Measurements from ENCODE around the gene GUCY2C.
"Not testable (repeated sequence)": the region's sequence is repeated elsewhere in the genome, so short reads cannot be mapped to it uniquely, and the experiment has no call there.

The GUCY2C gene

DNA sequence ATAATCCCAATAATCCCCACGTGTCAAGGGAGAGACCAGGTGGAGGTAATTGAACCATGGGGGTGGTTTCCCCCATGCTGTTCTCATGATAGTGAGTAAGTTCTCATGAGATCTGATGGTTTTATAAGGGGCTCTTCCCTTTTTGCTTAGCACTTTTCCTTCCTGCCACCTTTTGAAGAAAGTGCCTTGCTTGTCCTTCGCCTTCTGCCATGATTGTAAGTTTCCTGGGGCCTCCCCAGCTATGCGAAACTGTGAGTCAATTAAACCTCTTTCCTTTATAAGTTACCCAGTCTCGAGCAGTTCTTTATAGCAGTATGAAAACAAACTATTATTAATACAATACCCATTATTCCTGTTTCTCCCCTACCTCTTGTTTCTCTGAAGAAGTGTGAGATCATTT, 14.2 kb downstream of the GUCY2C start:
- DNase-seq (ENCODE audit: low read depth in 3 of 3, low spot score in 1 of 3): not testable (repeated sequence)

GRCh38 chr12:14681625-14682024, 14.8 kb downstream of the GUCY2C start:
- no peak for DNase-seq (ENCODE audit: low read depth in 3 of 3, low spot score in 1 of 3)

- DNase-seq (ENCODE audit: low read depth in 3 of 3, low spot score in 1 of 3): no peak
Observed at GRCh38 chr12:14681190-14681589, 15.2 kb downstream of the GUCY2C start.

DNA sequence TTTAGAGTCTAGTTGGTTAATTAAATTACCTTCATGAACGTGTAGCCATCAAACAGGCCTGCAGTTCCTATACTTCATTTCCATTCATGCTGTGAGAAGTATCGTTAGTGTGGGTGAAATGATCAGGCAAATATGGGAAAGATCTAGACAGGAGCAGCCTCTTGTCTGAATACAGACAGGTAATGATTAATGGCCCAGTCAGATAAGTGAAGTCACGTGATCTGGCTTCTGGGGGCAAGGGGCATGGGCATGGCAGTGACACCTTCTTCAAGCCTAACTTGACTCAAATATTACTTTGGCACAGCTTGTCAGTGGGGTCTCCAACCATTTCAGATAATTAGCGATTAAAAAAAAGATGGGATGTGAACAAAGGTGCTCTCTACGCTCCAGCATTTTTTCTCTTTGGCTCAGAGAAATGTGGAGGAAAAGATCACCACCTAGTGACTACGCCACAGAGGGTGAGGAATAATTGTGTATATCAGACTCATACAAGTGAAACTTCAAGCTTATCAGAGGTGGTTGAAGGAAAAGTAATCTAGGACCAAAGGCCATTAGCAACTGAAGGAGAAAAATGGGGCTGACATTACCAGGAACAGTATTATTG, 17.8 kb downstream of the GUCY2C start:
- DNase-seq (ENCODE audit: low read depth in 3 of 3, low spot score in 1 of 3): no peak

DNA sequence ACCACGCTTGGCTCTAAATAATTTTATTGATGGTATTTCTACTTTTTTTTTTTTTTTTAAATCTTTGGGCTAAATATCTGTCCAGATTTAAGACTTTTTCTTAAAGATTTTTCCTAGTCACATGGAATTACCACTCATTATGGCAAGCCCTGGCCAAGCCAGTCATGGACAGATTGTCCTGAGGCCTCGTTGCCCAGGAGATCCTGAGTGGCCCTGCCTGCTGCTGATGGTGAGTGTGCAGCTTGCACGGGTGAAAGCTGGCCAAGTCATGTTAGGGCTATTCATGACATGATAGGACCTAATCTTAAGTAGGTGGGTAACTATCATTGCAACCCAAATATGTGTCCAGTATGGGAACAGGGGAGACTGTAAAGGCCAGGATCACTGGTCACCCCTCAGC, 27.8 kb downstream of the GUCY2C start:
- no peak for DNase-seq (ENCODE audit: low read depth in 3 of 3, low spot score in 1 of 3)

GRCh38 chr12:14665354-14666348, 30.7 kb downstream of the GUCY2C start:
- DNase-seq (ENCODE audit: low read depth in 3 of 3, low spot score in 1 of 3): no peak

- no peak for DNase-seq (ENCODE audit: low read depth in 3 of 3, low spot score in 1 of 3)
Observed at GRCh38 chr12:14664434-14665023, 31.9 kb downstream of the GUCY2C start.

GRCh38 chr12:14663002-14663401, 33.4 kb downstream of the GUCY2C start:
- DNase-seq (ENCODE audit: low read depth in 3 of 3, low spot score in 1 of 3): no peak

DNA sequence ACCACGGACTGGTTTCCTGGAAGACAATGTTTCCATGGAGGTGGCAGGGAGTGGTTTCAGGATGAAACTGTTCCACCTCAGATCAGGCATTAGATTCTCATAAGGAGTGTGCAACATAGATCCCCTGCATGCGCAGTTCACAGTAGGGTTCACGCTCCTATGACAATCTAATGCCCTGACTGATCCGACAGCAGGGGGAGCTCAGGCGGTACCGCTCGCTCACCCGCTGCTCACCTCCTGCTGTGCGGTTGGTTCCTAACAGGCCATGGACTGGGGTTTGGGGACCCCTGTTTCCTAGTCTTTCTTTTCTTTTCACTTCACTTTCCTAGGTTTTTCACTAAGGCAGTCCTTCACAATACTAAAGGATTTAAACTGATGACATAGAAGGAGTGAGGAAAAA, 39.6 kb downstream of the GUCY2C start:
- DNase-seq (ENCODE audit: low read depth in 3 of 3, low spot score in 1 of 3): no peak

DNA sequence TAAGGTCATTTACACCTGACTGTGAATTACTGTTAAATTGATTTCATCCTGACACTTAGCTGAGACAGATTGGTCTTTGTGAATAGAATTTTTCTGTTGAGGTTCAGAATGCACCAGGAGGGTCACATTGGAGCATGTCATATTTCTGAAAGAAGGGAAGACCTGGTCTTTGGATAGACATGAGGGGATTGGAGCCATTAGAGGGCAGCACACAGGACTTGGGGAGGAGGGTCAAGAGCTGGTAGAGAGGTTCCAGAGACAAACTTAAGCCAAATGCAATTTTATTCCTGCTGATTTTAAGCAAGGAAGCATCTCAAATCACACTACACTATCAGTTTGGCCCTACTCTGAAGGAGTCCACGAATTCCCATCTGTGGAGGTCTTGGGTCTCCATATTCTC, 41.1 kb downstream of the GUCY2C start:
- no peak for DNase-seq (ENCODE audit: low read depth in 3 of 3, low spot score in 1 of 3)

- no peak for DNase-seq (ENCODE audit: low read depth in 3 of 3, low spot score in 1 of 3)
Observed at GRCh38 chr12:14654842-14655241, 41.6 kb downstream of the GUCY2C start.

GRCh38 chr12:14654416-14654815, 42.0 kb downstream of the GUCY2C start:
- no peak for DNase-seq (ENCODE audit: low read depth in 3 of 3, low spot score in 1 of 3)

DNA sequence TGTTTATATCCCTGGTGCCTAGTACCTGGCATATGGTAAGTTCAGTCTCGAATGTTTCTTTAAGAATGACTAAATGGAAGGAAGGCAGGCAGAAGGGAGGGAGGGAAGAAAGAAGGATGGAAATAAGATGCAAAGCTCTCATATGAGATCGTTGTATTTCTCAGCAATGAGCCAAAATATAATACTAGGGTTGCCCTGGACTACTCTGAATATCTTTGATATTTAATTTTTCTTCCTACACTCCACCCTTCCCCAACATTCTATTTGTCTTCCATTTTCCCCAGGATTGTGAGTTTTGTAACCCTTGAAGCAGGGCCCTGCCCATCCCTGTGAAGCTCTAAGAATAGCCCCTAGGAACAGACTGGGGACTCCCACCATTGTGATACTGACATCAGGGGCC, 43.9 kb downstream of the GUCY2C start:
- DNase-seq (ENCODE audit: low read depth in 3 of 3, low spot score in 1 of 3): no peak

DNA sequence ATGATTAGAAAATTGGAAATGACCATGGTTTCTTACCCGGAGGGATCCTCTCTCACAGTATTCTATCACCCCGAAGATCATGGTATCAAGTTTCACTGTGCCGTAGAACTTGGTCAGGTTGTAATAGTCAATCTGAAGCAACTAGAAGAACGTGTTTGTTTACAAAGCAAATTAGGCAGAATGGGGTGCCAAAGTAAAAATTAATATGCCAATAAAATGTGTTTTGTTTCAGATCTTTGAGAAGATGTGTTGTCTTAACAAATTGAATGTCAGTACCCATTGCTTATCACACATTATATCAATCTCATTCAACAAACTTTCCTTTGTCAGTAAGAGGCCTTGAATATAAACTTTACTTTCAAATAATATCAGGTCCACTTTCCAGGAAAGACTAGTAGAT, 45.0 kb downstream of the GUCY2C start:
- no peak for DNase-seq (ENCODE audit: low read depth in 3 of 3, low spot score in 1 of 3)

DNA sequence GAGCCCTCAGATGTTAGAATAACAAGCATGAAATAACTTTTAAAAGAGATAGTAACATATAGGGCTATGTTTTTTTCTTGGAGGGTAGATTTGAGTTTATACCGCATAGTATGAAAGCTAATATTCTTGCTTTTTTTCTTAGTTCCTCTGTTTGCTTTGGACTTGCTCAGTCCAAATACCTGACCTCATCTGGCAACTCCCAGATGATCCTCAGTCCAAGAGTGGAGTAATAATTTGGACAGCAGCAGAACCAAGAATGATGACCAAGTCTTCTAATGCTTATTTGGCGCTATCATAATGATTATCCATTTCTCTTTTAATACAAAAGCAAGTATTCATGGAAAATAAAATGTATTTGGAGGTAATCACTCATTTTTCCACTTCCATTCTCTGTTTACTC, 45.6 kb downstream of the GUCY2C start:
- DNase-seq (ENCODE audit: low read depth in 3 of 3, low spot score in 1 of 3): no peak

DNA sequence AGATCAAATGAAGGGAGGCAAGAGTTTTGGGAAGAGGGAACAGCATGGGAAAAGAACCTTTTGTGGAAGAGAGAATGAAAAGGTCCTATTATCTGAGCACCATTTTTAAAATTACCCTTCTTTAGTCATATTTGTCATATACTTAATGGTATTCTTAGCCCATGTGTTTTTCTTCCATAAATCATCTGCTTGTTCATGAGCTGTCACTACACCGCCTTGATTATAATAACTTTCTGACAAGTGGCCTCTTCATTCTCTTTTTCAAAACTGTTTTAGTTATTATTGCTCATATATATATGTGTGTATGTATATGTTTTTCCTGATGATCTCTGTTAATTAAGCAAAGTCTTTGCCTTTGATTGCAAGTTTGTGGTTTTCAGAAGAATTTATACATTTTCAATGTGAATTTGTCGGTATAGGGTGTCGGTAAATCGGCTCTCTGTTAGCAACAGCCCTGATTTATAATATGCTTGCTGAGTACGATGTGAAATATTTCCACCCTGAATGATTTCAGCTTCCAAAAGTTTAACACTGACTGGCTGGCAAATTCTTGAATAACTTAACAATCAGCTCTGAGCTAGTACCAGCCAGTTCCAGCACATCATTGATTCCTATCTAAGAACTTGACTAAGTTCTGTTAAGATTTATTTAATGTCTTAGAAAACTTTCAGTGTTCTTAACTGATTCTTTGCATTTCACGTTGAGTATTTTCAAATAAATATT, 49.2 kb downstream of the GUCY2C start:
- DNase-seq (ENCODE audit: low read depth in 3 of 3, low spot score in 1 of 3): no peak

- DNase-seq (ENCODE audit: low read depth in 3 of 3, low spot score in 1 of 3): no peak
Observed at GRCh38 chr12:14643251-14643650, 53.1 kb downstream of the GUCY2C start.

DNA sequence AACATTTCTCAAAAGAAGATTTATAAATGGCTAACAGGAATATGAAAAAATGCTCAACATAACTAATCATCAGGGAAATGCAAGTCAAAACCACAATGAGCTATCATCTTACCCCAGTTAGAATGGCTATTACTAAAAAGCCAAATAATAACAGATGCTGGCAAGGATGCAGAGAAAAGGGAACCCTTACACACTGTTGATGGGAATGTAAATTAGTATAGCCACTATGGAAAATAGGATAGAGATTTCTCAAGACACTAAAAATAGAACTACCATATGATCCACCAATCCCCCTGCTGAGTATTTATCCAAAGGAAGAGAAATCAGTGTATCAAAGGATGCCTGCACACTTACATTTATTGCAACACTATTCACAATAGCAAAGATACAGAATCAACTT, 58.3 kb downstream of the GUCY2C start:
- no peak for DNase-seq (ENCODE audit: low read depth in 3 of 3, low spot score in 1 of 3)

- no peak for DNase-seq (ENCODE audit: low read depth in 3 of 3, low spot score in 1 of 3)
Observed at GRCh38 chr12:14635776-14636175, 60.6 kb downstream of the GUCY2C start.

DNA sequence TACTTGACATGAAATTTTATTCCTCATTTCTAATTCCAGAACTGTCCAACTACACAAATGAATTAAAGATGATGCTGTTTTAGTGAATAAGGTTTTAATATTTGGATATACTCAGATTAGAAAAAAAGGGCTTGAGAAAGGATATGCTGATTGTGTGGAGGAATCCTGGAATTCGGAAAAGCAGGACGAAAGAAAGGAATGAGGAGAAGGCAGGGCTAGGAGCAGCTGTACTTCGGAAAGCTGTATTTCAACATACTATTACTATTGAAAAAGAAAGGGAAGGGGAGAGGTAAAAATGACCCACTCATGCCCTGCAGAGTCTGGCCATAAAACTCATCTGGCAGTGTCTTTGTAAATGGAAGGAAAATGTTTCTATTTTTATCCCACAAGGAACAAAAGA, 65.6 kb downstream of the GUCY2C start:
- DNase-seq (ENCODE audit: low read depth in 3 of 3, low spot score in 1 of 3): no peak

Data from stimulated activated CD4-positive, alpha-beta T cell treated with anti-CD3 and anti-CD28 coated beads, TNF-alpha, amount 100 ng/mL, for 1 hour (primary cell).